GM18858 (cell line): ENCODE results near the gene NPEPL1.
"Not testable (repeated sequence)": the region's sequence is repeated elsewhere in the genome, so short reads cannot be mapped to it uniquely, and the experiment has no call there.

Experiments
- ATAC-seq: cut with Tn5 transposase; IDR thresholded peaks from one replicate; pipeline ENCODE4 v1.9.1; 2021; ENCODE audit not compliant: unreplicated experiment

NPEPL1 gene

DNA sequence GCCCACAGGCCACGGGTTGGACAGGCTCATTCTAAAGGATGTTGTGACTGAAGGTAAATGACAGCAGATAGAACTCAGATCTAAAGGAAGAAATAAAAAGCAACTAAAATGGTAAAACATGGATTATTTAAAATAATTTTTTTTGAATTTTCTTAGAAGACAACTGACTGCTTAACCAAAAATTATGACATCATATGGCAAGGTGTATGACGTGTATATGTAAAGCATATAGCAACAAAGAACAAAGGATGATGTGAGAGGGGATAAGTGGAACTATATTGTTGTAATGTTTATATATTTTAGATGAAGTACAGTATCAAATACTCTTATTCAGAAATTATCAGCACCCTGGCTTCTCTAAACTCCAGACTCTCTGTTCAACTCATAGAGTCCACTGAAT lies 38.6 kb downstream of the NPEPL1 start:
- ATAC-seq, result no peak

DNA sequence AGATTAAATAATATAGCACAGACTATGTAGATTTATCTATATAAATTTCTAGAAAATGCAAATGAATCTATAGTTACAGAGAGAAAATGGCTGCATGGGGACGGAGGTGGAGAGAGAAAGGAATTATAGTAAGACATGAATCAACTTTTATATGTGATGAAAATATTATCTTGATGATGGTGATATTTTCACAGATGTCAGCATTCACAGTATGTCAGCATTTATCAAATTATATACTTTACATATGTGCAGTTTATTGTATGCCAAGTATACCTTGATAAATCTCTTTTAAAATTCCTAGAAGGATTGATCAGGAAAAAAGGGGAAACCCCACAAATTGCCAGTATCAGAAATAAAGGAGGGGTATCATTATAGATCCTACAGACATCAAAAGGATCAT lies 44.6 kb downstream of the NPEPL1 start:
- ATAC-seq, result no peak

DNA sequence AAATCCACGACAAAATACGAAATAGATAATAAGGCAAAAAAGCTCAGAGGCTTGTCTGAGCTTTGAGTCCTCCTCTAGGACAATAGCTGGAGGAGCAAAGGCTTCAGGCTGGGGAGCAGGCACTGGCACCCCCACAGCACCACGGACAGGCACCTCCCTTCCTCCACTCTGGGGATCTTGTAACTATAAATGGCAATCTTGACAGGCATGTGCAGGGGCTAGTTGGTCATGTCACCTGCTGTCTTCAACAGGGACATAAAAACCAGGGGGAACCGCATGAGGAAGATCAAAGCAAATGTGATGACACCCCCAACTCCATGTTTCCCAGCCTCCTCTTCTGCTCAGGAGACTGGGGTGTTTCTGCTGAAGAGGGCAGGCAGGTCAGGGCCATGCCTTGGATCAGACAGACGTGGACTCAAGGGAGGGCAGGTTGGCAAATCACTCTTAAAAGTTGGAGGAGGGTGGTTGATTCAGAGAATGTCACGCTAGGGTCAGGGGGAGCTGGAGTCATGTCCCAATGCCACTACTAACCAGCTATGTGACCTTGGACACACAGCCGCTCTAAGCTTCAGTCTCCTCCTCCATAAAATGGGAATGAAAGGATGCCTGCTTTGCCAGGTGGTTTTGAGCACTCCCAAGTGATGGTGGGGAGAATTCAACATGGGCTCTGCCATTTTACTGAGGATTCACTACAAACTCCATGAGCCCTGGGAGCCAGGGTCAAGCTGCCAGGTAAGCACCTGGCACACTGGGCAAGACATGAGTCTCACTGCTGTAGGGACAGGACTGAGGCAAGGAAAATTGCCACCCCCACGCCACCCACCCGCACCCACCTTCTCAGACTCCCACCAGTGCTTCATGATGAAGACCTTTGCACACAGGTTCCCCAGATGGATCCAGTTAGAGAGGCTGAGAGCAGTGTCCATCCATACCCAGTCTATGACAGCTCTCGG lies 48.0 kb downstream of the NPEPL1 start:
- ATAC-seq, result no peak

DNA sequence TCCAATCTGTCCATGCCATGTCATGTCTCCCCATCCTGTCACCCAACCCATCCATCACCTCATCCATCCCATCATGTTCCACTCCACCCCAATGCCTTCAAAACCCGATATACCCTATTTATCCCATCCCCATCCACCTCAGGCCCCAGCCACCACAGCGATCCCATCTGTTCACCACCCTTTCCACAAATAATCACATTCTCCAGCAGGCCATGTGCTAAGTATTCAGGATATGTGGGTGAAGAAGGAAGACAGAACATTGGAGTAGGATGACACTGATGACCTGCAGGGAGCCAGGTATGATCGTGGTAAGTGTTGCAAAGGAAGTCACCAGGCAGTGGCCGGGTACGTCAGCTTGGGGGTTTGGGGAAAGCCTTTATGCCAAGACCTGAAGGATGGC lies 48.8 kb downstream of the NPEPL1 start:
- ATAC-seq, result no peak

DNA sequence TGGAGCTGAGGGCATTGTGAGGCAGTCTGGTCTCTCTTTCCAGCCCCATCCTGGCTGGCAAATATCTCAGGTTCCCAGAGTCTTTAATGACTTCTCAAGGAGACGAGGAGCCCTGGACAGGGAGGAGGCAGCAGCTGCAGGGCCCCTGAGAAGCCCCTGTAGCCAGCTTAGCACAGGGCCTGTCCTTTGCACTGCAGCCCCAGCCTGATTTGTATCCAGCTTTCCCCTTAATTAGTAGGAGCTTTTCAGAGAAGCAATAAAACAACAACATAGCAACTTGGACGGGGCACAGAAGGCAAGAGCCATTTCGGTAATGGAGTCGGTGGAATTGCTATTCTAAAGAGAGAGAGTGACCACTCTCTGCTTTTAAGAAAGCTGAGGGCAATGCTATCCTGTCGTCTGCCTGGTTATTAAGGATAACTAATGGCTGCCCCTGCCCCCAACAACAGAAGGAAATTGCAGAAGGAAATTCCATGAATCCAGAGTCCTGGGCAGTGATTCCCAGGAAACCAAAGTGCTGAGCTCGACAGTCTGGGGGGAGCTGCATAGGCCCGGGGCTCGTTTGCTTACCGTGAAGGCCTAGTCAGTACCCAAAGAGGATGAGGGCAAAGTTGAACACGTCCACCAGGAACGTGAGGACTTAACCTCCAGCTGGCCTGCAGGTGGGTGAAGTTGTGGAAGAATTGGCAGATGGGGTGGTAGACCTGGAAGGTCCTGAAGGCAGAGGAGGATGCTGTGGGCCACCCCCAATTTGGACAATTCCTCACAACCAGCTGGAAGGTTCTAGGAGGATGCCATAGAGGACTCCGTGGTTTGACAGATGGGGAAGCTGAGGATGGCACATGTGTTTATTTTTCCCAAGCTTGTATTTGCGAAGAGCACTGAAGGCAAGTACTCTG lies 50.3 kb downstream of the NPEPL1 start:
- ATAC-seq, result no peak

DNA sequence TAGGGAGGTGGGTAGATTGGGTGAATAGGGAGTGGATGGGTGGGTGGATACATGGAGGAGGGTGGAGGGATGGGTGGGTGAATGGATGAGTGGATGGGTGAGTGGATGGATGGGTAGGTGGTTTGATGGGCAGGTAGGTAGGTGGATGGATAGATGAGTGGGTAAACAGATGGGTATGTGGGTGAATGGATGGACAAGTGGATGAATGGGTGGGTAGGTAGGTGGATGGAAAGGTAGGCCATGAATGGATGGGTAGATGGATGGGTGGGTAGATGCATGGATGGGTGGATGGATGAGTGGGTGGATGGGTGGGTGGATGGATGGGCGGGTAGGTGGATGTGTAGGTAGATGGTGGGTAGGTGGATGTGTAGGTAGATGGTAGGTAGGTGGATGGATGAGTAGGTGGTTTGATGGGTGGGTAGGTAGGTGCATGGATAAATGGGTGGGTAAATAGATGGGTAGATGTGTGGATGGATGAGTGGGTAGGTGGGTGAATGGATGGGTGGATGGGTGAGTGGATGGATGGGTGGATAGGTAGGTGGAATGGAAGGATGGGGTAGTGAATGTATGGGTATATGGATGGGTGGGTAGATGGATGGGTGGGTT lies 51.4 kb downstream of the NPEPL1 start:
- ATAC-seq, result no peak

DNA sequence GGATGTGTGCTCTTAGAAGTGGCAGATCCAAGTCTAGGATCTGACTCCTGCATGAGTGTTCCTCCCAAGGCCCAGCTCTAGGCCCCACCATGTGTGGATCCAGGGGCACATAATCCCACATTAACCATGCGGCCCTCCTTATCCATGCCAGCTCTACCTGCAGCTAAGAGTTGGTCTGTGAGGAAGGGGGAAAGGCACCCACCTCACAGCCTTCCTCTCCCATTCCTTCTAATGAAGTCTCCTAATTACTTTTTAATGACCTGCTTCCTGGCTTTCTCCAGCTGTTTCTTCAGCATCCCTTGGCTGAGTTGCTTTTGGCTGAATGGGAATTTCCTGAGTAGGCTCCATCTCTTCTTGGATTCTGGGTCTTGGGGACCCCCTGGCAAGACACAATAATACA lies 52.2 kb downstream of the NPEPL1 start:
- no peak for ATAC-seq

DNA sequence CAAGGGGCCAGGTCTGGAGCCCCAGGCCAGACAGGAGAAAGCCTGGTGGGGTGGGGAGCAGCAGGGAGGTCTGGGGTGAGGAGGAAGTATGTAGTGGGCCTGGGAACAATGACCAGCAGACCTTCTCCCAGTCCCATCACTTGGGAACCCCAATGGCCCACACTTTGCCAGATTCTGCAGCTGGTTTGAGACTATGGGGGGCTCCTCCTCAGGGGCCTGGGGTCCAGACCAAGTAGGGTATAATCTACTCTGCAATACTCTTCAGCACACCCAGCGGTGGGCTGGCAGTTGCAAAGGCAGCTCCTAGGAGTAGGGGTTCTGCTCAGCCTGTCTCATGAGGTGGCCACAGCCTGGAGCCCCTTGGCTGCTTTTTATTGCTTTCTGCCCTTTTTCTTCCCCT lies 52.8 kb downstream of the NPEPL1 start:
- ATAC-seq, result no peak

DNA sequence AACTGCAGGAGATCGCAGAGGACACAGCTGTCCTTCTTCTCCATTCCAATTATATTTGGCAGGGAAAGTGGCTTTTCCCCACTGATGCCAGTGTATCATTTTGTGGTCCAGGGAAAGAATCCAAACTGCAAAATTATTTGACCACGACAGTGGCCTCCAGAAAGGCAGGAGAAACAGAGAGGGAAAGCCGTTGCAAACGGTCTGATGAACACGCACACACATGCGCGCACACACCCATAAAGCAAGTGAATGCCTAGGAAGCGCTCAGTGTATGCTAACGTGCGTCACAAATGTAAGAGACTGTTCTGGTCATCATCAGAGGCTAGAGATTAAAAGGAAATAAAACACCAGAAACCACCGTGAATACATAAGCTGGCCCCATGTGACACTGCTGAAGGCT lies 54.0 kb downstream of the NPEPL1 start:
- no peak for ATAC-seq

DNA sequence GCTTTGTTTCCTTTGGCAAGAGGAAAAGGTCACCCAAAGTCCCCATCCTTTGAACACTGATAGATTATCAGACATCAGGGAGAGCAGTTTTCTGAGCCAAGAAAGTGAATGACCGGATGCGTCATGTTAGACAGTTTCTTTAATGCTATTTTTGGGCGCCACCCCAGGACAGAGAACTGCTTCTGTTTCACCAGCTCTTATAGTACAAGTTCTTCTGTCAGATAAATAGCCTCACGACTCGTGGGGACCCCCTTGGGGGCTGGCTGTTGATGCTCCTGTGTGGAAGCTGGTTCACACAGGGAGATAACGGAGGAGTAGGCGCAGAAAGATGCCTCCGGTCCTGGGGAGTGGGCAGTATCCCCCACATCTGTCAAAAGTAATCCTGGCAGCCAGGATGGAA lies 54.6 kb downstream of the NPEPL1 start:
- ATAC-seq, result no peak

DNA sequence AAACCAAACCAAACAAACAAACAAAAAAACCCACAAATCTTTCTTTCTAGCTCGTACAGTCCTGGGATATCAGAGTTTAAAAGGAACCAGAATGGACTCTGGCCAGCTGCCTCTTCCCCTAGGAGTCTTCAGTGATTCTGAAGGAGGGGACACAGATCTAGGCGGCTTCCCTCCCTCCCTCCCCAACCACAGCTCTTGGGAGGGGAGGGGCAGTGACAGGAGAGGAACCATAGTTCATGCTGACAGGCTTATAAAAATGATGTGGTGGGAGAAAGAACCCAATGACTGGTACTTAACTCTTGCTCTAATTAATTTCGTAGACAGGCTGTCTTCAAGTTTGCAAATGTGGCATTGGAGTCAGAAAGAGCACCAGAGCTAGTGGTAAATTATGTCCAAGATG lies 56.0 kb downstream of the NPEPL1 start:
- ATAC-seq, result no peak

DNA sequence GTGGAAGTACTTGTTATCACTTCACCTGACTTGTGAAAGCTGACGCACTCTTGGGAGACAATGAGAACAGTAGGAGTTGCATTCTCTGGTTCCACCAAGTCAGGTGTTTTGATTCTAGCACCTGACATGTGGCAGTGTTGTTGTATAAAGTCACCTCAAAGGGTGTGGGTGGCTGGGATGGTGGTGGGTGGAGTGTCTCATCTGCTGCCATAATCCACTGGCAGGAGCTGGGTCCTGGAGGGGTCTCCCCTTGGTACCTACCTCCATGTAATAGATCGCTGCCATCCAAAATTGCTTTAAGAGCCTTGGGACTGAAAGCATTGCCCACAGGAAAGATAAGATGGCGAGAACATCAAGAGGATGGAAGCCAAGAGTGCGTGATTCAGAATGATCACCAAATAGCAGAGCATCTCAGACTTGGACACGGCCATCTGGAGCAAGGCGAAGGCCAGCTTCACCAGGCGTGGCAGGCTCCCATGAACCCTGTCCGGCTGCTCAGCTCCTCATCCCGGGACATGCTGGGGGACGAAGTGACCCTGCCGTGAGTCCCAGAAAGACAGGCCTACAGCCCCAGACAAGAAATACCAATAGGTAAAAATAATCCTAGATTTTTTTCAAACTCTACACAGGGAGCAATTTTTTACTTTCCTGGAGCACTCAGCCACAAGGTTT lies 56.6 kb downstream of the NPEPL1 start:
- no peak for ATAC-seq

DNA sequence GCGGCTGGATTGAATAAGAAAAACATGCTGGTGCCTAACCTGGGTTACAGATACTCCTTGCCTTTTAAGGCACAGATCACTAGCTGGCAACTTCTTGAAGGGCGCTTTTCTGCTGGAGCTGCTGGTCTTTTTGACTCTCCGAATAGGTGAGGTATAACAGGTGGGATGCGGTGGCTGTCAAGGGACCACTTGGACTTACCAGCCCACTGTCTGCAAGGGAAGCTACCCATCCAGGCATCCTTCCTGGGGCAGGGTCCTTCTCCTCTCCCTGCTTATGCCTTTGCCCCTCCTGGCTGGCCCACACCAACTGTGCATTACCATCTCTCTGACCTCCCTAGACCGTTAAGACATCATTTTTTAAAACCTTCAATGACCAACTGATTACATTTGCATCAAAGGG lies 57.4 kb downstream of the NPEPL1 start:
- ATAC-seq, result no peak

DNA sequence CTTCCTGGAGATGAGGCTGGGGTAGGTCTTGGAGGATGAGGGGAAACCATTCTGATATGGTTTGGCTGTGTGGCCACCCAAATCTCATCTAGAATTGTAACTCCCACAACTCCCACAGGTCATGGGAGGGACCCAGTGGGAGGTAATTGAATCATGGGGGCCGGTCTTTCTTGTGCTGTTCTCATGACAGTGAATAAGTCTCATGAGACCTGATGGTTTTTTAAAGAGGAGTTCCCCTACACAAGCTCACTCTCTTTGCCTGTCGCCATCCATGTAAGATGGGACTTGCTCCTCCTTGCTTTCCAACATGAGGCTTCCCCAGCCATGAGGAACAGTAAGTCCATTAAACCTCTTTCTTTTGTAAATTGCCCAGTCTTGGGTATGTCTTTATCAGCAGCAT lies 58.1 kb downstream of the NPEPL1 start:
- ATAC-seq, result not testable (repeated sequence)

DNA sequence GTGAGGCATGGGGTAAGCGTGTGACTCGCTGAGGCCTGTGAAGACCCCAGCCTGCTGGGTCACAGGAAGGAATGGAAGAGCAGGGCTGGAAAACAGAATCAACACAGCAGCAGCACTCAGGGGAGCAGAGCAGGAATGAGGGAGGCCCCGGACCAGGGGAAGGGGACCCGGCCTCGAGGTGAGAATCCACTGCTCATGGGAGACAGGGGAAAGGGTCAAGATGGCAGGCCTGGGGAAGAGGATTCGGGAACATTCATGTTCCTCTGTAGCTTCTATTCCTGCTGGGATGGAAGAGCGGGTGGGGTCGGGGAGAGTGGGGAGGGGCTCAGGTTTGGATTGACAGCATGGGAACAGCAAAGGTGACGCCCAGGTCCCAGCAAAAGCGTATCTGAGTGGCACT lies 59.4 kb downstream of the NPEPL1 start:
- no peak for ATAC-seq

DNA sequence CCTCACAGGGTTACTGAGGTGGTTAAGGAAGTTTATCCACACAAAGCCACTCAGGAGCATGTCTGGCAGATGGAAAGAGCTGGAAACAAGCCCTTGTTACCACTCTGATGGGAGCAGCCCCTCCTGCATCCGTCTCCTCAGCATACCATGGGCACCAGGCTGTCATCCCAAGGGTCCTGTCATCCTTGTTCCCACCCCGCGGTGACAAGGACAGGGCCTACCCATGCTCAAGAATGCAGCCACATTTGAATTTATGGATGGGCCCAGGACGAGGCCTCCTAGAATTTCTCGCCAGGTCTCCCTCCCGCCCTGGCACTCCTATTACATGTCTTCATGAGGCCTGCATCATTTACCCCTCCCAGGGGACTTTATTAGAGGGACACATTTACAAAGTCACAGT lies 60.0 kb downstream of the NPEPL1 start:
- no peak for ATAC-seq

DNA sequence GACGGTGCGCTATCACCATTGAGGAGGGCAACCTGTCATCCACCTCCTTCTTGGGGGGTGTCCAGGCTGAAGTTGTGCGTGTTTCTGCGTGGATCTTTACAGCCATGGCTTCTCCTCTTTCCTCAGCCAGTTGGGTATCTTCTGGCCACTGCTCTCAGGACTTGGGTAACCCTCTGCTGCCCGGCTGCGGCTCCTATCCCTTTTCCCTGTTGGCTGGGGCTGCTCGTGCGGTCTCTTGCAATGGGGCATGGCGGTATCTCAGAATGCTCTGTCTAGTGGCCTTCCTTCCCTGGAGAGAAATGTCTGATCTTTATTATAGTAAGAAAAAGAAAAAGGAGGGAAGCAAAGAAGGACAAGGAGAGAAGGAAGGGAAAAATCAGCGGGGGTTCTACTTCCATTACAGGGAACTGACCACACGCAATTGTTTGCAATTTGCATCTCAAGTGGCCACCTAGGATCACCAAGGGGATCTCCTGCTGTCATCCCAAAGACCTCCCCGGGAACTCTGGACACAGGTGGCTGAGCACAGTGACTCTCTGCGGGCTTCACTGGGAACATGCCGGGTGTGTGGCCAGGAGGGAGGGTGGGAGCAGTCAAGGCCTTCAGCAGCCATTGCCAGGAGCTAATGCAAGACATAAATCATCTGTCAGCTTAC lies 60.8 kb downstream of the NPEPL1 start:
- no peak for ATAC-seq

DNA sequence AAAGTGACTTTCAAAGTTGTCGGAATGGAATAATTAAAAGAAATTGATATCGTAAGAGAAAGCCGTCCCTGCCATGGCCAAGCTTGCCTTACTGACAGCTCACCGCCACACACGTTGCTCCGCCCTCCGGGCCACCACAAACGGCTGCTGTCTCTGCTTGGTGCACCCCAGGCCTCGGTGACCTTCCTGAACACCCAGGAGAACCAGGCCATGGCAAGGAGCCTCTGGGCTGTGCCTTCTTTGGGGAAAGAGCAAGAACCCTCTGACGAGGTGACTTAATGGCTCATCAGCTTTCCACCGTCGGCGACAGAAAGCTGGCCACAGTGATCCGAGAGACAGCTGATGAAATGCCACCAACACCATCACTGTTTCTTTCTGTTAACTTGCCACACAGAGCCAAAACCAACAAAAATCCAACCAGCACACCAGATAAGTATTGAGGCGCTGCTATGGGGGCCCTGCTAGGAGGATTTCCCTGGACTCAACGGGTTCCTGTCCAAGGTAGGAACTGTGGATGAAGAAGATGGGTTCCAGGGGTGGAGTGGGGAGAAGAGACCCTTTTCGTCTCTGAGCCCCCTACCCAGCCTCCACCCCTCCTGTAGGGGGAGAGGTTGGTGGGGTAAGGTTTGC lies 61.4 kb downstream of the NPEPL1 start:
- no peak for ATAC-seq

DNA sequence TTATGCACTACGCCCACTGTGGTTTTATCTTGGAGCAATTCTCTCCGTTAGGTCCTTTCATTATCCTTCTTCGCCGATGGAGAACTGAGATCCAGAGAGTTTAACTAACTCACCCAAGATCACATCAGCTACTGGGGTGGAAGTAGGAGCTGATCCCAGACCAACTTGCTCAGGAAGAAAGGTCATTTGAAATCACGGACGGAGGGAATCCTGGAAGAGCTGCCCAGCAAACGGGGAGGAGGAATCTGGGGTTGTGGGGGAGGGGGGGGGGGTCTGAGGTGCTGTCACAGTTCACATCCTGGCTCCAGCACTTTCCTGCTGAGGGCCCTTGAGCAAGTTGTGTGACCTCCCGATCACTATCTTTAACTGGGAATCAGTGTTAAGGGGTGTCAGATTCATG lies 62.0 kb downstream of the NPEPL1 start:
- ATAC-seq, result no peak

DNA sequence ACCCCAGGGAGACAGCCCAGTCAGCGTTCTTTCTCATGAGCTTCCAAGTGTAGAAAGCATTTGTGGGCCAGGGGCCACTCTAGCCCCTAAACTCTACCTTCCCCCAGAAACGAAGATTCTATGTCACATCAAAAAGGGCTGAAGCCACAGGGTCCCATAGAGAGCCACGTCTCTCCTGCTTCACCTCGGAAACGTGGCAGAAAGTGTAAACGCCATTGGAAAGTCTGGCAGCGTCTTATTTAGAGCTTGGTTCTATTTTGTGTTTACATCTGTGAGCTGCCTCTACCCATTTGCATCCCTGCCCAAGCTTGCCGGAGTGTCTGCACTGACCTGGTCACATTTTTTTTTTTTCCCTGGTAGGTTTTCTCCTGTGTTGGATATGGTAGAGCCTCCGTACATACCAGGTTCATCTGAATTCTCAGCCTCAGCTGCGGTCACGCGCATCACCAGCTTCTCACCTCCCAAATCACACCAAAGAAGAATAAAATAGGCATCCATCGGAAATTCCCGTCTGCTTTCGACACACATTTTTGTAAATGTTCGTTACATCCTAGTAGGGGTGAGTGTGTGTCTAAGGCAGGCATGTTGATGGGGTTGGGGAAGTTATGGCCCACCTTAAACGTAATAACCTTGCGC lies 62.6 kb downstream of the NPEPL1 start:
- ATAC-seq, result no peak
